Measurements from ENCODE around the gene GTF3C5. TPM values are rescaled to one million over a fixed set of nuclear protein-coding genes. Genes with fewer than 3 reads are reported as not detected.

Gene GTF3C5
- total RNA-seq, 2 donors from 2014 or later = 63.1 to 97.2 TPM

- Histone ChIP-seq H3K27me3 (replicated peaks; ENCODE audit: insufficient read depth) (no peaks in the 10 kb centered on the region), H3K4me1 (replicated peaks) (no peaks in the 10 kb centered on the region), H3K36me3 (peaks cover 2 to 6% of the 10 kb centered on the region in 2 donors), H3K9me3 (no peaks in the 10 kb centered on the region), H3K4me3 (no peak overlapping the region), H3K27ac (no peak overlapping the region)
- DNase-seq (ENCODE audit: low spot score) = no peak
- WGBS = 80% methylated on average over 8 of the region's 8 CpGs
- TF ChIP-seq CTCF (IDR thresholded peaks at IDR 0.05) (no peak), POLR2A (IDR thresholded peaks at IDR 0.05) (no peak), POLR2AphosphoS5 (IDR thresholded peaks at IDR 0.05) (no peak)
- intact Hi-C loops (cut with DNase I) = loop anchor here (5.0 kb wide), 1 partner anchor 105 kb away; no protein-coding TSS in a partner anchor
Measured at GRCh38 chr9:133042676-133043075, 11.9 kb downstream of the GTF3C5 start.

GRCh38 chr9:133043449-133044035 is 12.7 kb downstream of the GTF3C5 start:
- WGBS = 96% methylated on average over 16 of the region's 16 CpGs
- Histone ChIP-seq H3K36me3 (peaks cover 2 to 6% of the 10 kb centered on the region in 2 donors), H3K4me1 (replicated peaks) (no peaks in the 10 kb centered on the region), H3K27ac (no peak overlapping the region), H3K27me3 (replicated peaks; ENCODE audit: insufficient read depth) (no peaks in the 10 kb centered on the region), H3K4me3 (no peak overlapping the region), H3K9me3 (no peaks in the 10 kb centered on the region)
- intact Hi-C loops (cut with DNase I) = loop anchor here (5.0 kb wide), 1 partner anchor 104 kb away; no protein-coding TSS in a partner anchor
- TF ChIP-seq POLR2AphosphoS5 (IDR thresholded peaks at IDR 0.05) (no peak), POLR2A (IDR thresholded peaks at IDR 0.05) (no peak)
- no peak for DNase-seq (ENCODE audit: low spot score)

GRCh38 chr9:133044125-133044524 is 13.3 kb downstream of the GTF3C5 start:
- no peaks in the 10 kb centered on the region for H3K4me1 ChIP-seq (replicated peaks)
- no peak for TF ChIP-seq POLR2AphosphoS5 (IDR thresholded peaks at IDR 0.05)
- no peak for TF ChIP-seq POLR2A (IDR thresholded peaks at IDR 0.05)
- no peak for TF ChIP-seq CTCF (IDR thresholded peaks at IDR 0.05)
- WGBS = 94% methylated on average over 6 of the region's 6 CpGs
- H3K4me3 ChIP-seq = no peak overlapping the region
- no peak overlapping the region for H3K27ac ChIP-seq
- no peaks in the 10 kb centered on the region for H3K9me3 ChIP-seq
- intact Hi-C loops (cut with DNase I) = loop anchor here (5.0 kb wide), 1 partner anchor 103 kb away; no protein-coding TSS in a partner anchor
- DNase-seq (ENCODE audit: low spot score) = no peak
- peaks cover 2 to 6% of the 10 kb centered on the region in 2 donors for H3K36me3 ChIP-seq
- no peaks in the 10 kb centered on the region for H3K27me3 ChIP-seq (replicated peaks; ENCODE audit: insufficient read depth)

- H3K4me1 ChIP-seq (replicated peaks) = no peaks in the 10 kb centered on the region
- DNase-seq (ENCODE audit: low spot score) = no peak
- no peak overlapping the region for H3K4me3 ChIP-seq
- H3K9me3 ChIP-seq = no peaks in the 10 kb centered on the region
- H3K27ac ChIP-seq = no peak overlapping the region
- TF ChIP-seq POLR2A (IDR thresholded peaks at IDR 0.05) = no peak
- no peak for TF ChIP-seq POLR2AphosphoS5 (IDR thresholded peaks at IDR 0.05)
- TF ChIP-seq CTCF (IDR thresholded peaks at IDR 0.05) = no peak
- H3K36me3 ChIP-seq = peaks cover 2 to 6% of the 10 kb centered on the region in 2 donors
- no peaks in the 10 kb centered on the region for H3K27me3 ChIP-seq (replicated peaks; ENCODE audit: insufficient read depth)
- intact Hi-C loops (cut with DNase I) = loop anchor here (5.0 kb wide), 1 partner anchor 103 kb away; no protein-coding TSS in a partner anchor
- WGBS = 93% methylated on average over 11 of the region's 11 CpGs
Measured at GRCh38 chr9:133044661-133045060, 13.9 kb downstream of the GTF3C5 start.

- Histone ChIP-seq H3K4me3 (no peak overlapping the region), H3K36me3 (peaks cover 2 to 6% of the 10 kb centered on the region in 2 donors)
- intact Hi-C loops (cut with DNase I) = no loop called here
Measured at GRCh38 chr9:133045132-133045531, 14.3 kb downstream of the GTF3C5 start.

More at GRCh38 chr9:133045132-133045531, 14.3 kb downstream of the GTF3C5 start:
- Histone ChIP-seq H3K27ac (no peak overlapping the region), H3K9me3 (no peaks in the 10 kb centered on the region), H3K27me3 (replicated peaks; ENCODE audit: insufficient read depth) (no peaks in the 10 kb centered on the region), H3K4me1 (replicated peaks) (no peaks in the 10 kb centered on the region)
- 94% methylated on average over 15 of the region's 15 CpGs for WGBS
- no peak for DNase-seq (ENCODE audit: low spot score)
- no peak for TF ChIP-seq POLR2A (IDR thresholded peaks at IDR 0.05)
- no peak for TF ChIP-seq POLR2AphosphoS5 (IDR thresholded peaks at IDR 0.05)
- no peak for TF ChIP-seq CTCF (IDR thresholded peaks at IDR 0.05)

Data from prostate gland (tissue), 2 donors.